HEK293 (cell line): ENCODE measurements around the gene UBE2C.

Source experiments
- CTCF ChIP-seq: fragments of 450-650 bp; formaldehyde crosslinking; IDR thresholded peaks from 2 replicates; pipeline ENCODE4 v1.5.1; 2016; ENCODE audit warnings: missing biosample characterization, missing genetic modification characterization
- REST ChIP-seq: fragments of 450-650 bp; formaldehyde crosslinking; IDR thresholded peaks from 2 replicates; pipeline ENCODE4 v1.5.1; 2016; ENCODE audit warnings: missing biosample characterization, missing genetic modification characterization
- YY1 ChIP-seq: fragments of 450-650 bp; formaldehyde crosslinking; IDR thresholded peaks from 2 replicates; pipeline ENCODE4 v1.5.1; 2018; ENCODE audit warnings: missing biosample characterization, missing genetic modification characterization
- ZBTB44 ChIP-seq: fragments of 450-650 bp; IDR thresholded peaks from 2 replicates; pipeline ENCODE4 v1.5.1; 2018; ENCODE audit warnings: missing biosample characterization, mild to moderate bottlenecking, missing genetic modification characterization
- ZNF138 ChIP-seq: fragments of 450-650 bp; formaldehyde crosslinking; IDR thresholded peaks from 2 replicates; pipeline ENCODE4 v1.5.1; 2016; ENCODE audit warnings: missing biosample characterization, missing genetic modification characterization, borderline replicate concordance
- ZNF140 ChIP-seq: fragments of 450-650 bp; formaldehyde crosslinking; IDR thresholded peaks from 2 replicates; pipeline ENCODE4 v1.5.1; 2016; ENCODE audit warnings: missing biosample characterization, missing genetic modification characterization
- ZNF155 ChIP-seq: fragments of 450-650 bp; formaldehyde crosslinking; IDR thresholded peaks from 2 replicates; pipeline ENCODE4 v1.5.1; 2016; ENCODE audit warnings: missing biosample characterization, missing genetic modification characterization
- ZNF18 ChIP-seq: fragments of 450-650 bp; formaldehyde crosslinking; IDR thresholded peaks from 2 replicates; pipeline ENCODE4 v1.5.1; 2016; ENCODE audit warnings: missing biosample characterization, missing genetic modification characterization
- ZSCAN18 ChIP-seq: fragments of 450-650 bp; formaldehyde crosslinking; IDR thresholded peaks from 2 replicates; pipeline ENCODE4 v1.5.1; 2016; ENCODE audit warnings: missing biosample characterization, missing genetic modification characterization

- TF ChIP-seq ZNF140 (tag by site-specific recombination) (no peak), CTCF (tag by site-specific recombination) (no peak), REST (no peak), ZBTB44 (tag by site-specific recombination) (no peak), ZNF18 (tag by site-specific recombination) (no peak), ZNF138 (tag by site-specific recombination) (no peak), YY1 (tag by site-specific recombination) (no peak), ZSCAN18 (tag by site-specific recombination) (no peak), ZNF155 (tag by site-specific recombination) (no peak)
Measured at GRCh38 chr20:45832619-45833018, 20.2 kb downstream of the UBE2C start.
